GM18526 (cell line): ENCODE measurements around the gene ESRRA.

Experiments used
- POLR2A ChIP-seq: IDR thresholded peaks from 3 replicates; pipeline ENCODE4 v1.6.1; 2011; ENCODE audit not compliant: insufficient read length; ENCODE audit errors: extremely low read depth

ESRRA gene

GRCh38 chr11:64267207-64267945, 37.9 kb upstream of the ESRRA start:
- TF ChIP-seq POLR2A: no peak

GRCh38 chr11:64268025-64268892, 37.1 kb upstream of the ESRRA start:
- no peak for TF ChIP-seq POLR2A

GRCh38 chr11:64268893-64269539, 36.3 kb upstream of the ESRRA start:
- TF ChIP-seq POLR2A: no peak

GRCh38 chr11:64269540-64270220, 35.6 kb upstream of the ESRRA start:
- TF ChIP-seq POLR2A: peak; percentile 67

- TF ChIP-seq POLR2A: no peak
These were observed 30.1 kb upstream of the ESRRA start for GRCh38 chr11:64275031-64275800.

- TF ChIP-seq POLR2A: no peak
These were observed 29.5 kb upstream of the ESRRA start for GRCh38 chr11:64275841-64276240.

- no peak for TF ChIP-seq POLR2A
These were observed 28.5 kb upstream of the ESRRA start for GRCh38 chr11:64276653-64277431.

GRCh38 chr11:64278576-64279190, 26.6 kb upstream of the ESRRA start:
- no peak for TF ChIP-seq POLR2A

GRCh38 chr11:64281957-64282770, 23.2 kb upstream of the ESRRA start:
- TF ChIP-seq POLR2A: no peak

GRCh38 chr11:64283092-64283491, 22.2 kb upstream of the ESRRA start:
- no peak for TF ChIP-seq POLR2A

- peak; percentile 59 for TF ChIP-seq POLR2A
These were observed 21.0 kb upstream of the ESRRA start, which contains the start of gene BAD for GRCh38 chr11:64284048-64284961. Gene BAD (minus strand): TSS chr11:64284665. CDS start chr11:64284368, 297 bp downstream.
